Mesendoderm (in vitro differentiated cells): ENCODE results near the gene TAS2R16.

Experiments used
- DNase-seq: peaks from one replicate; pipeline ENCODE4 v3.0.0; 2013
- H2AK5ac ChIP-seq: 2 replicates; pipeline ENCODE4 v1.6.1; 2013; ENCODE audit warnings: low read length, inconsistent platforms
- H2BK120ac ChIP-seq: 2 replicates; pipeline ENCODE4 v1.6.1; 2013; ENCODE audit warnings: low read depth, mild to moderate bottlenecking, low read length, moderate library complexity, mixed read lengths
- H2BK15ac ChIP-seq: replicated peaks from 2 replicates; pipeline ENCODE4 v1.6.1; 2013; ENCODE audit warnings: low read depth, mild to moderate bottlenecking, moderate library complexity
- H2BK5ac ChIP-seq: 2 replicates; pipeline ENCODE4 v1.6.1; 2013; ENCODE audit warnings: low read length, inconsistent platforms
- H3K18ac ChIP-seq: 2 replicates; pipeline ENCODE4 v1.6.1; 2013; ENCODE audit warnings: mild to moderate bottlenecking, low read length, mixed read lengths
- H3K23ac ChIP-seq: one replicate; pipeline ENCODE4 v1.6.1; 2013; ENCODE audit warnings: low read length
- H3K27ac ChIP-seq: 2 replicates; pipeline ENCODE4 v1.5.1; 2013; ENCODE audit warnings: low read depth, mild to moderate bottlenecking, inconsistent platforms, low read length, moderate library complexity
- H3K27me3 ChIP-seq: 2 replicates; pipeline ENCODE4 v1.6.1; 2013; ENCODE audit warnings: low read length, control low read depth, mild to moderate bottlenecking, inconsistent platforms; ENCODE audit not compliant: insufficient read depth, poor library complexity
- H3K36me3 ChIP-seq: 2 replicates; pipeline ENCODE4 v1.6.1; 2013; ENCODE audit warnings: low read length, inconsistent platforms; ENCODE audit not compliant: control insufficient read depth, insufficient read depth
- H3K4ac ChIP-seq: one replicate; pipeline ENCODE4 v1.6.1; 2013; ENCODE audit warnings: low read depth, mild to moderate bottlenecking, low read length, moderate library complexity
- H3K4me1 ChIP-seq: 2 replicates; pipeline ENCODE4 v1.6.1; 2013; ENCODE audit warnings: low read depth, low read length, inconsistent platforms; ENCODE audit not compliant: control insufficient read depth
- H3K4me2 ChIP-seq: 2 replicates; pipeline ENCODE4 v1.6.1; 2013; ENCODE audit warnings: low read length
- H3K4me3 ChIP-seq: 2 replicates; pipeline ENCODE4 v1.5.1; 2013; ENCODE audit warnings: mild to moderate bottlenecking, low read length
- H3K56ac ChIP-seq: one replicate; pipeline ENCODE4 v1.6.1; 2013; ENCODE audit warnings: low read length
- H3K79me1 ChIP-seq: 2 replicates; pipeline ENCODE4 v1.6.1; 2013; ENCODE audit warnings: low read length, inconsistent platforms
- H3K79me2 ChIP-seq: 2 replicates; pipeline ENCODE4 v1.6.1; 2013; ENCODE audit warnings: mild to moderate bottlenecking, low read length; ENCODE audit not compliant: control insufficient read depth, insufficient read depth
- H3K9ac ChIP-seq: 2 replicates; pipeline ENCODE4 v1.6.1; 2013; ENCODE audit warnings: low read length, inconsistent platforms
- H4K5ac ChIP-seq: one replicate; pipeline ENCODE4 v1.6.1; 2013; ENCODE audit warnings: low read length
- H4K8ac ChIP-seq: one replicate; pipeline ENCODE4 v1.6.1; 2013; ENCODE audit warnings: low read depth, mild to moderate bottlenecking, control low read depth, low read length, moderate library complexity
- WGBS: extraction: QIAGEN DNeasy Blood & Tissue Kit; methylation state at CpG from one replicate; pipeline ENCODE4 v1.1.7; 2013; ENCODE audit warnings: low lambda C conversion rate, missing lambda C conversion rate; ENCODE audit not compliant: insufficient coverage; ENCODE audit errors: extremely low coverage; 5-methylcytosine and 5-hydroxymethylcytosine counted together

The TAS2R16 gene

GRCh38 chr7:123011766-123012369, 16.4 kb upstream of the TAS2R16 start:
- no peak overlapping the region for H2BK5ac ChIP-seq
- no peak overlapping the region for H3K18ac ChIP-seq
- H3K27me3 ChIP-seq = no peaks in the 10 kb centered on the region
- H4K8ac ChIP-seq = no peak overlapping the region
- no peaks in the 10 kb centered on the region for H3K79me1 ChIP-seq
- no peak overlapping the region for H3K9ac ChIP-seq
- DNase-seq = no peak
- H3K36me3 ChIP-seq = no peaks in the 10 kb centered on the region
- no peaks in the 10 kb centered on the region for H3K4me1 ChIP-seq
- H3K79me2 ChIP-seq = no peaks in the 10 kb centered on the region
- no peak overlapping the region for H3K23ac ChIP-seq
- no CpG with 5 or more reads among the region's 2 CpGs for WGBS
- no peak overlapping the region for H3K27ac ChIP-seq
- no peak overlapping the region for H3K56ac ChIP-seq
- H2BK15ac ChIP-seq = no peak overlapping the region
- H3K4ac ChIP-seq = no peak overlapping the region
- no peak overlapping the region for H3K4me3 ChIP-seq
- no peak overlapping the region for H2AK5ac ChIP-seq
- H2BK120ac ChIP-seq = no peak overlapping the region
- no peak overlapping the region for H3K4me2 ChIP-seq
- no peak overlapping the region for H4K5ac ChIP-seq

- H3K4me3 ChIP-seq = no peak overlapping the region
- no CpG with 5 or more reads among the region's 1 CpG for WGBS
- no peak overlapping the region for H2BK15ac ChIP-seq
- H3K18ac ChIP-seq = no peak overlapping the region
- H3K4me1 ChIP-seq = no peaks in the 10 kb centered on the region
- no peaks in the 10 kb centered on the region for H3K79me2 ChIP-seq
- no peak overlapping the region for H3K23ac ChIP-seq
- no peak overlapping the region for H3K4ac ChIP-seq
- no peak overlapping the region for H2AK5ac ChIP-seq
- H3K27ac ChIP-seq = no peak overlapping the region
- no peak overlapping the region for H3K4me2 ChIP-seq
- no peaks in the 10 kb centered on the region for H3K27me3 ChIP-seq
- no peaks in the 10 kb centered on the region for H3K79me1 ChIP-seq
- no peak overlapping the region for H4K5ac ChIP-seq
- H3K56ac ChIP-seq = no peak overlapping the region
- H3K36me3 ChIP-seq = no peaks in the 10 kb centered on the region
- H2BK120ac ChIP-seq = no peak overlapping the region
- no peak overlapping the region for H2BK5ac ChIP-seq
- DNase-seq = no peak
- no peak overlapping the region for H3K9ac ChIP-seq
- H4K8ac ChIP-seq = no peak overlapping the region
Measured at GRCh38 chr7:123004931-123005330, 9.4 kb upstream of the TAS2R16 start.

- no peak overlapping the region for H3K56ac ChIP-seq
Measured at GRCh38 chr7:123003539-123004126, 8.1 kb upstream of the TAS2R16 start.

GRCh38 chr7:122989577-122989976, 5.9 kb downstream of the TAS2R16 start:
- H2BK5ac ChIP-seq = no peak overlapping the region
- no peaks in the 10 kb centered on the region for H3K27me3 ChIP-seq
- H3K4me2 ChIP-seq = no peak overlapping the region
- H3K27ac ChIP-seq = no peak overlapping the region
- no peaks in the 10 kb centered on the region for H3K36me3 ChIP-seq
- no peak overlapping the region for H3K18ac ChIP-seq
- no peaks in the 10 kb centered on the region for H3K79me2 ChIP-seq
- no peak overlapping the region for H4K5ac ChIP-seq
- no peak overlapping the region for H4K8ac ChIP-seq
- H3K9ac ChIP-seq = no peak overlapping the region
- H2BK120ac ChIP-seq = no peak overlapping the region
- WGBS = no CpG with 5 or more reads among the region's 2 CpGs
- no peak overlapping the region for H3K4ac ChIP-seq
- H3K56ac ChIP-seq = no peak overlapping the region
- H3K4me3 ChIP-seq = no peak overlapping the region
- no peak overlapping the region for H2BK15ac ChIP-seq
- DNase-seq = no peak
- no peaks in the 10 kb centered on the region for H3K79me1 ChIP-seq
- no peaks in the 10 kb centered on the region for H3K4me1 ChIP-seq
- no peak overlapping the region for H3K23ac ChIP-seq
- H2AK5ac ChIP-seq = no peak overlapping the region

More at GRCh38 chr7:123003539-123004126, 8.1 kb upstream of the TAS2R16 start:
- H4K5ac ChIP-seq = no peak overlapping the region
- H3K4me3 ChIP-seq = no peak overlapping the region
- H3K4ac ChIP-seq = no peak overlapping the region
- no peaks in the 10 kb centered on the region for H3K27me3 ChIP-seq
- H3K4me2 ChIP-seq = no peak overlapping the region
- H2BK5ac ChIP-seq = no peak overlapping the region
- no CpG with 5 or more reads among the region's 5 CpGs for WGBS
- H3K27ac ChIP-seq = no peak overlapping the region
- H3K79me1 ChIP-seq = no peaks in the 10 kb centered on the region
- no peak overlapping the region for H2BK120ac ChIP-seq
- no peak overlapping the region for H2BK15ac ChIP-seq
- no peak overlapping the region for H4K8ac ChIP-seq
- no peak overlapping the region for H3K23ac ChIP-seq
- no peaks in the 10 kb centered on the region for H3K4me1 ChIP-seq
- no peaks in the 10 kb centered on the region for H3K79me2 ChIP-seq
- no peak overlapping the region for H3K18ac ChIP-seq
- H3K9ac ChIP-seq = no peak overlapping the region
- no peak overlapping the region for H2AK5ac ChIP-seq
- no peak for DNase-seq
- H3K36me3 ChIP-seq = no peaks in the 10 kb centered on the region

GRCh38 chr7:122989041-122989440, 6.5 kb downstream of the TAS2R16 start:
- Histone ChIP-seq H3K27ac (no peak overlapping the region), H3K56ac (no peak overlapping the region), H3K36me3 (no peaks in the 10 kb centered on the region), H4K8ac (no peak overlapping the region), H3K27me3 (no peaks in the 10 kb centered on the region), H3K4me3 (no peak overlapping the region), H3K4me2 (no peak overlapping the region), H4K5ac (no peak overlapping the region), H2BK15ac (no peak overlapping the region), H3K4ac (no peak overlapping the region), H3K23ac (no peak overlapping the region), H3K79me1 (no peaks in the 10 kb centered on the region), H3K79me2 (no peaks in the 10 kb centered on the region), H2AK5ac (no peak overlapping the region), H2BK5ac (no peak overlapping the region), H3K4me1 (no peaks in the 10 kb centered on the region), H3K9ac (no peak overlapping the region), H2BK120ac (no peak overlapping the region), H3K18ac (no peak overlapping the region)
- peak; percentile 88 for DNase-seq
- whole genome bisulfite sequencing = no CpG with 5 or more reads among the region's 6 CpGs

- no peak overlapping the region for H2BK120ac ChIP-seq
Measured at GRCh38 chr7:122988333-122988732, 7.2 kb downstream of the TAS2R16 start.

More at GRCh38 chr7:122988333-122988732, 7.2 kb downstream of the TAS2R16 start:
- H2BK5ac ChIP-seq = no peak overlapping the region
- H3K27ac ChIP-seq = no peak overlapping the region
- no peak overlapping the region for H3K9ac ChIP-seq
- H3K4ac ChIP-seq = no peak overlapping the region
- no peaks in the 10 kb centered on the region for H3K36me3 ChIP-seq
- no peak overlapping the region for H4K8ac ChIP-seq
- no peak overlapping the region for H3K23ac ChIP-seq
- H3K18ac ChIP-seq = no peak overlapping the region
- no peak overlapping the region for H3K4me2 ChIP-seq
- DNase-seq = no peak
- no peaks in the 10 kb centered on the region for H3K79me1 ChIP-seq
- H3K79me2 ChIP-seq = no peaks in the 10 kb centered on the region
- no peak overlapping the region for H2AK5ac ChIP-seq
- no peaks in the 10 kb centered on the region for H3K27me3 ChIP-seq
- no peak overlapping the region for H3K4me3 ChIP-seq
- H3K56ac ChIP-seq = no peak overlapping the region
- no peaks in the 10 kb centered on the region for H3K4me1 ChIP-seq
- H4K5ac ChIP-seq = no peak overlapping the region
- no CpG with 5 or more reads among the region's 4 CpGs for WGBS
- H2BK15ac ChIP-seq = no peak overlapping the region
